Endothelial cell (in vitro differentiated cells): ENCODE data around the gene PTPN5. TPM values are rescaled to one million over a fixed set of nuclear protein-coding genes. Genes with fewer than 3 reads are reported as not detected.

Source experiments
- DNase-seq: peaks from one replicate; pipeline ENCODE4 v3.0.0; 2021; ENCODE audit warnings: low spot score
- H3K27ac Mint-ChIP-seq: one replicate; pipeline ENCODE4 v1.8.0; 2021; ENCODE audit warnings: mixed read lengths, inconsistent platforms; ENCODE audit not compliant: unreplicated experiment
- H3K27me3 Mint-ChIP-seq: one replicate; pipeline ENCODE4 v1.8.0; 2021; ENCODE audit warnings: mild to moderate bottlenecking, moderate library complexity, mixed read lengths, inconsistent platforms; ENCODE audit not compliant: unreplicated experiment
- H3K36me3 Mint-ChIP-seq: one replicate; pipeline ENCODE4 v1.8.0; 2021; ENCODE audit warnings: mild to moderate bottlenecking, low read depth, mixed read lengths, inconsistent platforms; ENCODE audit not compliant: unreplicated experiment
- H3K4me1 Mint-ChIP-seq: one replicate; pipeline ENCODE4 v1.8.0; 2021; ENCODE audit warnings: mild to moderate bottlenecking, mixed read lengths, inconsistent platforms; ENCODE audit not compliant: unreplicated experiment
- H3K4me3 Mint-ChIP-seq: one replicate; pipeline ENCODE4 v1.8.0; 2021; ENCODE audit warnings: mild to moderate bottlenecking, mixed read lengths, inconsistent platforms; ENCODE audit not compliant: unreplicated experiment
- H3K9me3 Mint-ChIP-seq: one replicate; pipeline ENCODE4 v1.8.0; 2021; ENCODE audit warnings: mixed read lengths, inconsistent platforms; ENCODE audit not compliant: unreplicated experiment
- total RNA-seq: library from RNA; stranded (reverse); fragmentation: NEBNext Ultra II Directional; extraction: Animal tissue kit (Norgen Biotek cat#: 25700); gene quantifications from one replicate; pipeline ENCODE4 v1.2.1, GENCODE V29; 2021; ENCODE audit not compliant: unreplicated experiment
- TF ChIP-seq, protein P1 (sequence below): fragments of 200-600 bp; sonication (generic); IDR thresholded peaks from one replicate; pipeline ENCODE4 v1.5.0; 2021; ENCODE audit warnings: antibody characterized with exemption; ENCODE audit not compliant: unreplicated experiment

PTPN5 gene
- total RNA-seq, 1 donor from 2014 or later: 16.4 TPM

GRCh38 chr11:18773681-18774080 is 17.9 kb downstream of the PTPN5 start:
- Mint-ChIP-seq H3K27me3 (peaks cover 18% of the 10 kb centered on the region), H3K36me3 (peaks cover 24% of the 10 kb centered on the region), H3K4me1 (peaks cover 5% of the 10 kb centered on the region), H3K9me3 (peaks cover 4% of the 10 kb centered on the region), H3K4me3 (no peak overlapping the region), H3K27ac (no peak overlapping the region)
- no peak for DNase-seq
- TF ChIP-seq, protein P1, sequence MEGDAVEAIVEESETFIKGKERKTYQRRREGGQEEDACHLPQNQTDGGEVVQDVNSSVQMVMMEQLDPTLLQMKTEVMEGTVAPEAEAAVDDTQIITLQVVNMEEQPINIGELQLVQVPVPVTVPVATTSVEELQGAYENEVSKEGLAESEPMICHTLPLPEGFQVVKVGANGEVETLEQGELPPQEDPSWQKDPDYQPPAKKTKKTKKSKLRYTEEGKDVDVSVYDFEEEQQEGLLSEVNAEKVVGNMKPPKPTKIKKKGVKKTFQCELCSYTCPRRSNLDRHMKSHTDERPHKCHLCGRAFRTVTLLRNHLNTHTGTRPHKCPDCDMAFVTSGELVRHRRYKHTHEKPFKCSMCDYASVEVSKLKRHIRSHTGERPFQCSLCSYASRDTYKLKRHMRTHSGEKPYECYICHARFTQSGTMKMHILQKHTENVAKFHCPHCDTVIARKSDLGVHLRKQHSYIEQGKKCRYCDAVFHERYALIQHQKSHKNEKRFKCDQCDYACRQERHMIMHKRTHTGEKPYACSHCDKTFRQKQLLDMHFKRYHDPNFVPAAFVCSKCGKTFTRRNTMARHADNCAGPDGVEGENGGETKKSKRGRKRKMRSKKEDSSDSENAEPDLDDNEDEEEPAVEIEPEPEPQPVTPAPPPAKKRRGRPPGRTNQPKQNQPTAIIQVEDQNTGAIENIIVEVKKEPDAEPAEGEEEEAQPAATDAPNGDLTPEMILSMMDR: no peak

DNA sequence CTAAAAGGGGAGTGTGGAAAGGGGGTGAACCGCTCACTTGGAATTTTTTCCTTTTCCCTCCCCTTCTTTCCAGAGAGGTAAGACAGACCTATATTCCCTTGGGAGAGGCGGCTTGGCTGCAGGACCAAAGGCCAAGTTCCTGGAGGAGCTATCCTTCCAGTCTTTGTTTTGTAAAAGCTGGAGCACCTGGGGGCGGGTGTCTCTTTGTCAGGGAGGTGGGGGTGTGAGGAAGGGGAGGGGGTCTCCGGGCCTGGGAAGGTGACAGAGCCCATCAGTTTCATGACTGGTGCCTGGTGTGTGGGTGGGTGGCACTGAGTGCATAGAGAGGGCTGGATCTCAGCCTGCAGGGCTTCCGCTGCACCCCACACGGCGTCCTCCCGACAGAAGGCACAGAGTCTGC is 18.5 kb downstream of the PTPN5 start:
- Mint-ChIP-seq H3K27ac (no peak overlapping the region), H3K27me3 (peaks cover 14% of the 10 kb centered on the region), H3K9me3 (peaks cover 4% of the 10 kb centered on the region), H3K36me3 (peaks cover 21% of the 10 kb centered on the region), H3K4me1 (peaks cover 2% of the 10 kb centered on the region), H3K4me3 (no peak overlapping the region)
- TF ChIP-seq, protein P1: no peak
- no peak for DNase-seq

DNA sequence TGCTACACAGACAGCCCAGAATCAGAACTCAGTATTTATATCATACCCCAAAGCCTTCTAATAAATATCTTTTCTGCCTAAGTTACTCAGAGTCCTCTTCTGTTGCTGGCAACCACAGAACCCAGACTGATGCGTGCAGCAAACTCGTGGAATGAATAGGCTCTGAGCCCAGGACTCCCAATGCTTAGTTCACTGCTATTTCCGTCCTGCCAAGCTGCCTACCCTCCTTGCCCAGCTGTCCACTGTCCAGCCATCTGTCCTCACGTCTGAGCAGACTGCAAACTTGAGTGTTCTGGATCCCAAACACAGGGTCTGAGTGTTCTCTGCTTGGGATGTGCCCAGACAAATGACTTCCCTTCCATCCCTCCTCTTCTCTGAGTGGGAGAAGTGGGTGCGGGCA is 19.4 kb downstream of the PTPN5 start:
- no peak for DNase-seq
- no peak overlapping the region for H3K27ac Mint-ChIP-seq

GRCh38 chr11:18771266-18772035 is 20.1 kb downstream of the PTPN5 start:
- Mint-ChIP-seq H3K9me3 (no peaks in the 10 kb centered on the region), H3K4me3 (no peak overlapping the region), H3K4me1 (no peaks in the 10 kb centered on the region), H3K36me3 (peaks cover 14% of the 10 kb centered on the region), H3K27ac (no peak overlapping the region), H3K27me3 (peaks cover 14% of the 10 kb centered on the region)
- DNase-seq: no peak
- TF ChIP-seq, protein P1: no peak

More for the DNA sequence above, 19.4 kb downstream of the PTPN5 start:
- Mint-ChIP-seq H3K4me1 (no peaks in the 10 kb centered on the region), H3K36me3 (peaks cover 15% of the 10 kb centered on the region), H3K4me3 (no peak overlapping the region), H3K9me3 (no peaks in the 10 kb centered on the region), H3K27me3 (peaks cover 14% of the 10 kb centered on the region)
- TF ChIP-seq, protein P1: no peak

DNA sequence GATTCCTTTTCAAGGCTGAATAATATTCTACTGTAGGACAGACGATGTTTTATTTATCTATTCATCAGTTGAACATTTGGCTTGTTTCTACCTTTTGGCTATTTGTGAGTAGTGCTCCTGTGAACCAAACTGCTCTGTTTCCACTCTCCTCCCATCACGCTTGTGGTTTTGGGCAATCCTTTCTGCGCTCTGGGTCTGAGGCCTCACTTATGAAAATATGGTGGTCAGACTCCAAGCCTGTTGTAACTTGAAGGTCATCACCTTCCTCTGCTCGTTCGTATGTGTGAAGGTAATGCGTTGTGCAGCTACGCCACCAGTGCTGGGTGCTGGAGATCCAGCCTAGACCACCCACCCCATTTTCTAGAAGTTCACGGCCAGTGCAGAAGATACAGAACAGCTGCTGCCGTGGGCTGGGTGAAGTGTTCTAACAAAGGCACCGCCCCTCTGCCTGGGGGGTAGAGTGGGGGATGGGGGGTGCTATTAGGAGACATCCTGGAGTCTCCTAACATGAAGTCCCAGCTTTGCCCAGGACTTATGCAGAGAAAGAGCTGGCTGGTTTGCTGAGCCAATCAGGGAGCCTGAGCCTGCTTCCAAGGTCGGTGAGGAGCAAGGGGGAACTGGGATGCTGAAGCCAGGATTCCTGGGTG is 21.0 kb downstream of the PTPN5 start:
- Mint-ChIP-seq H3K4me1 (no peaks in the 10 kb centered on the region), H3K27me3 (peaks cover 14% of the 10 kb centered on the region), H3K4me3 (no peak overlapping the region), H3K27ac (peak overlapping the region; percentile 38), H3K9me3 (no peaks in the 10 kb centered on the region), H3K36me3 (peaks cover 14% of the 10 kb centered on the region)
- no peak for DNase-seq
- TF ChIP-seq, protein P1: no peak
